T-cell (primary cell): ENCODE measurements around the gene SYNE2. TPM values are rescaled to one million over a fixed set of nuclear protein-coding genes. Genes with fewer than 3 reads are reported as not detected.
"Not testable (repeated sequence)": the region's sequence is repeated elsewhere in the genome, so short reads cannot be mapped to it uniquely, and the experiment has no call there.

Experiments
- ATAC-seq, 4 experiments: fragments of 200-7000 bp in 3 of 4; fragments of 150-1000 bp in 1 of 4; cut with Tn5 transposase; replicated peaks in 1 of 4; 1 replicate in 3 of 4; 2 replicates in 1 of 4; pipeline ENCODE4 v1.10.0; 2021; ENCODE audit warnings: moderate library complexity in 3 of 4, mild to moderate bottlenecking in 2 of 4, moderate number of reproducible peaks in 1 of 4
- CTCF ChIA-PET, 2 donors: fragments of 300-600 bp; sonication (Branson Sonifier 250); formaldehyde crosslinking; loops; one replicate each; lab custom pipeline; 2022; ENCODE audit warnings: antibody characterized with exemption in 2 of 2; lab: Charles Lee
- POLR2A ChIA-PET, 2 donors: fragments of 300-600 bp; sonication (Branson Sonifier 250); formaldehyde crosslinking; loops; one replicate each; lab custom pipeline; 2022; ENCODE audit warnings: antibody characterized with exemption in 2 of 2; lab: Charles Lee
- DNase-seq, 35 experiments: peaks; one replicate each; pipeline versions ENCODE4 v3.0.0 to v3.0.0-alpha.2; 2013 to 2023
- H3K27ac ChIP-seq: one replicate; pipeline ENCODE4 v1.5.1; 2013; ENCODE audit warnings: low read length
- H3K27me3 ChIP-seq, 2 experiments: replicated peaks in 1 of 2; 1 replicate in 1 of 2; 2 replicates in 1 of 2; pipeline versions ENCODE4 v1.6.1 to v1.7.0; 2013; ENCODE audit warnings: low read length in 1 of 2, mixed read lengths in 1 of 2; ENCODE audit not compliant: control insufficient read depth in 2 of 2, insufficient read depth in 2 of 2; ENCODE audit errors: extremely low read depth in 1 of 2
- H3K36me3 ChIP-seq, 2 donors: 1 replicate in 1 of 2; 2 replicates in 1 of 2; pipeline versions ENCODE4 v1.6.1 to v1.7.0; 2013; ENCODE audit warnings: low read length in 1 of 2; ENCODE audit not compliant: control insufficient read depth in 2 of 2, insufficient read depth in 1 of 2; ENCODE audit errors: extremely low read depth in 1 of 2
- H3K4me1 ChIP-seq, 2 experiments: 1 replicate in 1 of 2; 2 replicates in 1 of 2; pipeline versions ENCODE4 v1.6.1 to v1.7.0; 2013; ENCODE audit warnings: low read length in 2 of 2, mixed read lengths in 1 of 2; ENCODE audit not compliant: insufficient read depth in 2 of 2, control insufficient read depth in 1 of 2; ENCODE audit errors: extremely low read depth in 1 of 2
- H3K4me3 ChIP-seq, 2 donors: 1 replicate in 1 of 2; 2 replicates in 1 of 2; pipeline versions ENCODE4 v1.5.1 to v1.7.0; 2013; ENCODE audit warnings: mild to moderate bottlenecking in 2 of 2, low read length in 1 of 2, moderate library complexity in 1 of 2; ENCODE audit not compliant: control insufficient read depth in 1 of 2; ENCODE audit errors: extremely low read depth in 1 of 2
- H3K9me3 ChIP-seq: 2 replicates; pipeline ENCODE4 v1.7.0; 2013
- H3K27ac Mint-ChIP-seq, 2 donors: one replicate each; pipeline ENCODE4 v1.8.0; 2020 to 2021; ENCODE audit warnings: mild to moderate bottlenecking in 2 of 2, mixed read lengths in 2 of 2
- H3K27me3 Mint-ChIP-seq, 2 donors: one replicate each; pipeline ENCODE4 v1.8.0; 2021 to 2022; ENCODE audit warnings: mixed read lengths in 2 of 2
- H3K36me3 Mint-ChIP-seq: one replicate; pipeline ENCODE4 v1.8.0; 2021; ENCODE audit warnings: mixed read lengths
- H3K4me1 Mint-ChIP-seq, 3 donors: one replicate each; pipeline ENCODE4 v1.8.0; 2020 to 2022; ENCODE audit warnings: mixed read lengths in 3 of 3, mild to moderate bottlenecking in 1 of 3
- H3K4me3 Mint-ChIP-seq, 3 donors: one replicate each; pipeline ENCODE4 v1.8.0; 2020 to 2022; ENCODE audit warnings: mild to moderate bottlenecking in 3 of 3, mixed read lengths in 3 of 3, moderate library complexity in 3 of 3
- H3K9me3 Mint-ChIP-seq, 3 donors: one replicate each; pipeline ENCODE4 v1.8.0; 2020 to 2022; ENCODE audit warnings: mixed read lengths in 3 of 3
- WGBS: methylation state at CpG from one replicate; pipeline ENCODE4 v1.1.5; 2013; ENCODE audit warnings: missing lambda C conversion rate; ENCODE audit not compliant: insufficient coverage; 5-methylcytosine and 5-hydroxymethylcytosine counted together
- total RNA-seq, 35 experiments: library from RNA in 6 of 35; stranded (reverse) in 6 of 35; fragments of 120-200 nt in 1 of 35; gene quantifications; one replicate each; pipeline versions ENCODE4 v1.2.1 to v1.2.4 and lab custom pipeline; 2013 to 2026

Gene SYNE2
- total RNA-seq, 5 donors from 2014 or later (not counting 1 experiment from before 2014, with no cell fraction given) = 150 to 321 (median 229) TPM

- H3K27me3 ChIP-seq, H3K27ac ChIP-seq, ATAC-seq, H3K27me3 Mint-ChIP-seq, H3K27ac Mint-ChIP-seq, H3K4me3 ChIP-seq, POLR2A ChIA-PET, DNase-seq, H3K4me1 ChIP-seq, CTCF ChIA-PET, H3K9me3 ChIP-seq, H3K4me3 Mint-ChIP-seq: not testable (repeated sequence)
- Mint-ChIP-seq H3K36me3 (peaks cover 65% of the 10 kb centered on the region), H3K4me1 (peaks cover 0 to 14% (median 0%) of the 10 kb centered on the region in 3 donors), H3K9me3 (peaks cover 0 to 11% (median 9%) of the 10 kb centered on the region in 3 donors)
- WGBS = 98% methylated on average over 21 of the region's 66 CpGs
- H3K36me3 ChIP-seq = peaks cover 3 to 11% of the 10 kb centered on the region in 2 donors
These were observed 185.3 kb downstream of the SYNE2 start for GRCh38 chr14:64037869-64038745.

GRCh38 chr14:64038841-64039542 lies 186.2 kb downstream of the SYNE2 start:
- Mint-ChIP-seq H3K4me3 (no peak overlapping the region), H3K9me3 (peaks cover 0 to 11% (median 10%) of the 10 kb centered on the region in 3 donors), H3K36me3 (peaks cover 69% of the 10 kb centered on the region), H3K4me1 (peaks cover 0 to 14% (median 0%) of the 10 kb centered on the region in 3 donors), H3K27ac (no peak overlapping the region), H3K27me3 (no peaks in the 10 kb centered on the region)
- ATAC-seq = no peak
- ChIA-PET CTCF (no interaction called here), POLR2A (no interaction called here)
- DNase-seq = no peak
- Histone ChIP-seq H3K36me3 (peaks cover 3 to 11% of the 10 kb centered on the region in 2 donors), H3K27ac (no peak overlapping the region), H3K4me1 (no peaks in the 10 kb centered on the region), H3K9me3 (no peaks in the 10 kb centered on the region), H3K27me3 (no peaks in the 10 kb centered on the region), H3K4me3 (no peak overlapping the region)
- 96% methylated on average over 4 of the region's 5 CpGs for WGBS

- ChIA-PET CTCF (interaction anchor here in 1 of 2 donors (0.6 kb wide), 1 partner anchor 1207 kb away, joined by 5 read pairs; no protein-coding TSS in a partner anchor), POLR2A (no interaction called here)
- H3K4me3 Mint-ChIP-seq = no peak overlapping the region
- peaks cover 74% of the 10 kb centered on the region for H3K36me3 Mint-ChIP-seq
- H3K36me3 ChIP-seq = peaks cover 3 to 14% of the 10 kb centered on the region in 2 donors
- H3K9me3 Mint-ChIP-seq = peaks cover 0 to 11% (median 10%) of the 10 kb centered on the region in 3 donors
- H3K27me3 ChIP-seq = no peaks in the 10 kb centered on the region
- no peak overlapping the region for H3K4me3 ChIP-seq
- H3K27me3 Mint-ChIP-seq = no peaks in the 10 kb centered on the region
- no peak overlapping the region for H3K27ac Mint-ChIP-seq
- H3K4me1 Mint-ChIP-seq = peaks cover 0 to 12% (median 0%) of the 10 kb centered on the region in 3 donors
- whole genome bisulfite sequencing = no CpG with 5 or more reads among the region's 2 CpGs
- DNase-seq = no peak
- ATAC-seq = no peak
- H3K9me3 ChIP-seq = no peaks in the 10 kb centered on the region
- no peak overlapping the region for H3K27ac ChIP-seq
- no peaks in the 10 kb centered on the region for H3K4me1 ChIP-seq
These were observed 187.2 kb downstream of the SYNE2 start for GRCh38 chr14:64040044-64040443.

GRCh38 chr14:64043296-64043695 lies 190.5 kb downstream of the SYNE2 start:
- H3K27ac Mint-ChIP-seq = not testable (repeated sequence)

GRCh38 chr14:64045091-64045490 lies 192.3 kb downstream of the SYNE2 start:
- ATAC-seq (no peak), DNase-seq (no peak)
- peaks cover 66% of the 10 kb centered on the region for H3K36me3 Mint-ChIP-seq
- H3K9me3 Mint-ChIP-seq = peaks cover 0 to 11% (median 10%) of the 10 kb centered on the region in 3 donors
- no peaks in the 10 kb centered on the region for H3K9me3 ChIP-seq
- POLR2A ChIA-PET = no interaction called here
- peaks cover 0 to 30% of the 10 kb centered on the region in 2 donors for H3K36me3 ChIP-seq
- H3K27ac Mint-ChIP-seq = no peak overlapping the region
- no peaks in the 10 kb centered on the region for H3K27me3 ChIP-seq
- no peak overlapping the region for H3K4me3 Mint-ChIP-seq
- H3K4me1 Mint-ChIP-seq = no peaks in the 10 kb centered on the region
- no peak overlapping the region for H3K27ac ChIP-seq
- no peaks in the 10 kb centered on the region for H3K27me3 Mint-ChIP-seq
- CTCF ChIA-PET = interaction anchor here in 1 of 2 donors (0.6 kb wide), 1 partner anchor 379 kb away, joined by 3 read pairs; no protein-coding TSS in a partner anchor
- 60% methylated on average over 1 of the region's 2 CpGs for WGBS
- H3K4me3 ChIP-seq = no peak overlapping the region
- no peaks in the 10 kb centered on the region for H3K4me1 ChIP-seq

More at GRCh38 chr14:64043296-64043695, 190.5 kb downstream of the SYNE2 start:
- H3K9me3 ChIP-seq, POLR2A ChIA-PET, H3K4me1 ChIP-seq, ATAC-seq, H3K27me3 ChIP-seq, H3K27me3 Mint-ChIP-seq, H3K4me3 ChIP-seq, CTCF ChIA-PET, H3K4me3 Mint-ChIP-seq, H3K27ac ChIP-seq, DNase-seq: not testable (repeated sequence)
- peaks cover 0 to 12% (median 0%) of the 10 kb centered on the region in 3 donors for H3K4me1 Mint-ChIP-seq
- H3K9me3 Mint-ChIP-seq = peaks cover 0 to 11% (median 10%) of the 10 kb centered on the region in 3 donors
- H3K36me3 Mint-ChIP-seq = peaks cover 73% of the 10 kb centered on the region
- peaks cover 0 to 21% of the 10 kb centered on the region in 2 donors for H3K36me3 ChIP-seq
- 100% methylated on average over 5 of the region's 6 CpGs for WGBS

- H3K27me3 Mint-ChIP-seq = no peaks in the 10 kb centered on the region
- Histone ChIP-seq H3K36me3 (peaks cover 0 to 46% of the 10 kb centered on the region in 2 donors), H3K4me1 (no peaks in the 10 kb centered on the region), H3K4me3 (no peak overlapping the region), H3K27me3 (no peaks in the 10 kb centered on the region), H3K9me3 (no peaks in the 10 kb centered on the region), H3K27ac (no peak overlapping the region)
- WGBS = no CpG with 5 or more reads among the region's 2 CpGs
- peaks cover 0 to 2% (median 0%) of the 10 kb centered on the region in 3 donors for H3K4me1 Mint-ChIP-seq
- DNase-seq (no peak), ATAC-seq (no peak)
- no peaks in the 10 kb centered on the region for H3K9me3 Mint-ChIP-seq
- H3K27ac Mint-ChIP-seq = peak overlapping the region in 1 of 2 donors; percentile 11
- H3K4me3 Mint-ChIP-seq = no peak overlapping the region
- H3K36me3 Mint-ChIP-seq = peaks cover 57% of the 10 kb centered on the region
- POLR2A ChIA-PET = no interaction called here
- CTCF ChIA-PET = no interaction called here
These were observed 197.0 kb downstream of the SYNE2 start for GRCh38 chr14:64049616-64050381.
